Heart right ventricle (tissue), 16 donors: ENCODE measurements around the gene SLC9A5. TPM values are rescaled to one million over a fixed set of nuclear protein-coding genes. Genes with fewer than 3 reads are reported as not detected.
A peak's percentile ranks its signal among the peaks of the same experiment; 100 is the strongest.

Experiments used
- ATAC-seq, 8 donors: fragments of 200-7000 bp; cut with Tn5 transposase; one replicate each; pipeline ENCODE4 v1.9.1; 2020; ENCODE audit warnings: mild to moderate bottlenecking in 8 of 8, moderate library complexity in 8 of 8, moderate number of reproducible peaks in 1 of 8
- DNase-seq, 2 donors: peaks; one replicate each; pipeline ENCODE4 v3.0.0-alpha.2; 2020
- H3K27ac ChIP-seq, 10 donors: fragments of 200-600 bp; sonication (generic) in 2 of 10; one replicate each; pipeline versions ENCODE4 v1.5.0 to v1.8.0; 2020 to 2022; ENCODE audit warnings: mild to moderate bottlenecking in 3 of 10
- H3K27me3 ChIP-seq, 7 donors: fragments of 200-600 bp; one replicate each; pipeline ENCODE4 v1.8.0; 2021 to 2022; ENCODE audit warnings: mild to moderate bottlenecking in 2 of 7
- H3K36me3 ChIP-seq, 9 donors: fragments of 200-600 bp; sonication (generic) in 1 of 9; one replicate each; pipeline versions ENCODE4 v1.5.0 to v1.8.0; 2020 to 2022; ENCODE audit warnings: mild to moderate bottlenecking in 2 of 9
- H3K4me1 ChIP-seq, 9 donors: fragments of 200-600 bp; sonication (generic) in 1 of 9; one replicate each; pipeline versions ENCODE4 v1.5.0 to v1.8.0; 2020 to 2022; ENCODE audit warnings: mild to moderate bottlenecking in 4 of 9
- H3K4me3 ChIP-seq, 10 donors: fragments of 200-600 bp; sonication (generic) in 2 of 10; one replicate each; pipeline versions ENCODE4 v1.5.0 to v1.8.0; 2020 to 2022; ENCODE audit warnings: mild to moderate bottlenecking in 7 of 10, moderate library complexity in 2 of 10
- H3K9me3 ChIP-seq, 11 donors: fragments of 200-600 bp in 10 of 11; sonication (generic) in 2 of 11; one replicate each; pipeline versions ENCODE4 v1.5.0 to v1.8.0; 2013 to 2022; ENCODE audit warnings: mild to moderate bottlenecking in 2 of 11, control low read depth in 1 of 11, moderate library complexity in 1 of 11
- WGBS, 2 donors: extraction: QIAGEN DNeasy Blood & Tissue Kit; methylation state at CpG; one replicate each; pipeline ENCODE4 v1.1.7; 2013; ENCODE audit warnings: inconsistent platforms in 1 of 2; 5-methylcytosine and 5-hydroxymethylcytosine counted together
- intact Hi-C, 10 donors: fragments of 100-400 bp; cut with DNase I; formaldehyde crosslinking; loops; one replicate each; pipeline versions ENCODE4 v1.11.1 to v1.14.2; 2022
- long read RNA-seq, 3 donors: library from polyadenylated mRNA; unstranded; transcript quantifications; one replicate each; pipeline ENCODE4 v2.0.0, GENCODE V29; 2020 to 2021
- polyA plus RNA-seq, 2 donors: library from polyadenylated mRNA; stranded (reverse); fragments of 200-250 nt; gene quantifications; one replicate each; pipeline ENCODE4 v1.2.3, GENCODE V29; 2013
- total RNA-seq, 10 donors: library from RNA; stranded (reverse); fragmentation: NEBNext Ultra II Directional in 3 of 10; extraction: Animal tissue kit (Norgen Biotek cat#: 25700) in 3 of 10; gene quantifications; one replicate each; pipeline versions ENCODE4 v1.2.1 to v1.2.4, GENCODE V29; 2021 to 2023
- TF ChIP-seq, protein P1 (sequence below), 9 donors: fragments of 200-600 bp; sonication (generic) in 2 of 9; IDR thresholded peaks; one replicate each; pipeline versions ENCODE4 v1.5.0 to v1.8.0; 2021 to 2022; ENCODE audit warnings: antibody characterized with exemption in 9 of 9, mild to moderate bottlenecking in 5 of 9, moderate library complexity in 1 of 9
- donor health status: Arrhythmogenic right ventricular cardiomyopathy.
- donor health status: ischemic (EF 13 %, LVEDD 7.1; RV severe dilation, severe dysfunction).
- donor health status: healthy with polysubstance abuse.
- donor health status: DM: no; HTN: yes; CAD: no.
- donor health status: DM: no; HTN: no; CAD: no.
- donor health status: ischemic (EF 25% LVEDD 6.9; RV normal size, moderate dysfunction).
- donor health status: ischemic (EF 25% LVEDD 5.7; RV mildly dilated, moderate dysfunction).
- donor health status: healthy.
- donor health status: DM: yes; HTN: yes; CAD: no.
- donor health status: Ischemic cardiomyopathy.
- donor health status: ischemic (EF 35%, LVEDD 5.7; RV mildly dilated, moderate dysfunction).
- donor health status: nonischemic (EF 11% LVEDD 7.7; RV severe dilation, severe dysfunction).
- donor health status: DM: yes; HTN: yes; CAD: no.
- donor health status: PGD.
- donor health status: ischemic (EF 29% LVEDD 5.4; RV normal size, mild dysfunction).
- donor health status: nonischemic (EF 23%, LVEDD 6.1; RV moderate dilation, normal function).

Gene SLC9A5, protein sequence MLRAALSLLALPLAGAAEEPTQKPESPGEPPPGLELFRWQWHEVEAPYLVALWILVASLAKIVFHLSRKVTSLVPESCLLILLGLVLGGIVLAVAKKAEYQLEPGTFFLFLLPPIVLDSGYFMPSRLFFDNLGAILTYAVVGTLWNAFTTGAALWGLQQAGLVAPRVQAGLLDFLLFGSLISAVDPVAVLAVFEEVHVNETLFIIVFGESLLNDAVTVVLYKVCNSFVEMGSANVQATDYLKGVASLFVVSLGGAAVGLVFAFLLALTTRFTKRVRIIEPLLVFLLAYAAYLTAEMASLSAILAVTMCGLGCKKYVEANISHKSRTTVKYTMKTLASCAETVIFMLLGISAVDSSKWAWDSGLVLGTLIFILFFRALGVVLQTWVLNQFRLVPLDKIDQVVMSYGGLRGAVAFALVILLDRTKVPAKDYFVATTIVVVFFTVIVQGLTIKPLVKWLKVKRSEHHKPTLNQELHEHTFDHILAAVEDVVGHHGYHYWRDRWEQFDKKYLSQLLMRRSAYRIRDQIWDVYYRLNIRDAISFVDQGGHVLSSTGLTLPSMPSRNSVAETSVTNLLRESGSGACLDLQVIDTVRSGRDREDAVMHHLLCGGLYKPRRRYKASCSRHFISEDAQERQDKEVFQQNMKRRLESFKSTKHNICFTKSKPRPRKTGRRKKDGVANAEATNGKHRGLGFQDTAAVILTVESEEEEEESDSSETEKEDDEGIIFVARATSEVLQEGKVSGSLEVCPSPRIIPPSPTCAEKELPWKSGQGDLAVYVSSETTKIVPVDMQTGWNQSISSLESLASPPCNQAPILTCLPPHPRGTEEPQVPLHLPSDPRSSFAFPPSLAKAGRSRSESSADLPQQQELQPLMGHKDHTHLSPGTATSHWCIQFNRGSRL
- total RNA-seq (1 to 10 TPM in 6 of 10 donors, under 1 TPM in 4; 0.71 to 2.4 (median 1.0) TPM), polyA plus RNA-seq (1 to 10 TPM in 1 of 2 donors, under 1 TPM in 1; 0.26 to 1.5 TPM)
- long read RNA-seq, donor 1, partial matches to known transcripts: 0 of 3 reads
- long read RNA-seq, donor 1, other reads (novel, unspliced or antisense): 3 of 3 reads
- long read RNA-seq, donor 2, partial matches to known transcripts: 2 of 9 reads
- long read RNA-seq, donor 2, other reads (novel, unspliced or antisense): 4 of 9 reads
- long read RNA-seq, donor 3, partial matches to known transcripts: 0 of 1 reads
- long read RNA-seq, donor 3, other reads (novel, unspliced or antisense): 1 of 1 reads

DNA sequence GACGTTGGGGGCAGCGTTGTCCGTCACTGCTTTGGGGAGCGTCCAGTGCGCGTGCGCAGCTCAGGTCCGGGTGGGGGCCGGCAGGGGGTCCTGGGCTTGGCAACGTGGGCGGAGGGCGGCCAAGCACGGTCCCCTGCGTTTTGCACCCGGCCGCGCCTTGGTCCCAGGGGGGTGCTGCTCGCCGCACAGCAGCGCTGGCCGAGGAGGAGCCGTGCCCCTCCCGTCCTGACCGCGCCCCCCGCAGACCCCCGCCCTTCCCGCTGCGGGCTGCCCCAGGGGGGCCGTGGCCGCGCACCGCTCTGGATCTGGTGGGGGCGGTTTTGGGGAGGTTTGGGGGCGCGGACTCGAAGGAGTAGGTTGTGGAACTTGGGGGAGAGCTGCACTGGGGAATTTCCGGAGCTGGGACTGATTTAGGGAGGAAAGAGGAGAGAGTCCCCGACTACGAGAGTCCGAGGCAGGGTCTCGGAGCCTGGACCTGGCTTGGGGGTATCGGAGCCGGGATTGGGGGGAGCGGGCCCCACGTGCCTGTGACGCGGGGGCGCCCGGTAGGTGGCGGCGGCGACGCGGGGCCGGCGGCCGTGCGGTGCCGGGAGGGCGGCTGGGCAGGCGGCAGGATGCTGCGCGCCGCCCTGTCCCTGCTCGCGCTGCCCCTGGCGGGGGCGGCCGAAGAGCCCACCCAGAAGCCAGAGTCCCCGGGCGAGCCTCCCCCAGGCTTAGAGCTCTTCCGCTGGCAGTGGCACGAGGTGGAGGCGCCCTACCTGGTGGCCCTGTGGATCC lies at the start of gene SLC9A5:
SLC9A5 (plus strand) TSS at position 579 of the 777 bp plus-strand sequence; CDS start at position 615, 36 bp downstream.
- ATAC-seq (no peak), DNase-seq (peak in 1 of 2 donors; percentile 57)
- H3K36me3 ChIP-seq: no peaks in the 10 kb centered on the region
- intact Hi-C loops: loop anchor here in 2 of 10 donors (5.0 kb wide), 2 partner anchors 56 to 66 kb away; partner anchors contain the start of genes E2F4 (in 1 of the 2), EXOC3L1 (in 1 of the 2) and MATCAP1 (in 1 of the 2)
- WGBS, 2 donors: 1% methylated on average over 73 to 75 of the region's 75 CpGs
- peaks cover 16 to 55% (median 43%) of the 10 kb centered on the region in 9 donors for H3K4me1 ChIP-seq
- TF ChIP-seq, protein P1, sequence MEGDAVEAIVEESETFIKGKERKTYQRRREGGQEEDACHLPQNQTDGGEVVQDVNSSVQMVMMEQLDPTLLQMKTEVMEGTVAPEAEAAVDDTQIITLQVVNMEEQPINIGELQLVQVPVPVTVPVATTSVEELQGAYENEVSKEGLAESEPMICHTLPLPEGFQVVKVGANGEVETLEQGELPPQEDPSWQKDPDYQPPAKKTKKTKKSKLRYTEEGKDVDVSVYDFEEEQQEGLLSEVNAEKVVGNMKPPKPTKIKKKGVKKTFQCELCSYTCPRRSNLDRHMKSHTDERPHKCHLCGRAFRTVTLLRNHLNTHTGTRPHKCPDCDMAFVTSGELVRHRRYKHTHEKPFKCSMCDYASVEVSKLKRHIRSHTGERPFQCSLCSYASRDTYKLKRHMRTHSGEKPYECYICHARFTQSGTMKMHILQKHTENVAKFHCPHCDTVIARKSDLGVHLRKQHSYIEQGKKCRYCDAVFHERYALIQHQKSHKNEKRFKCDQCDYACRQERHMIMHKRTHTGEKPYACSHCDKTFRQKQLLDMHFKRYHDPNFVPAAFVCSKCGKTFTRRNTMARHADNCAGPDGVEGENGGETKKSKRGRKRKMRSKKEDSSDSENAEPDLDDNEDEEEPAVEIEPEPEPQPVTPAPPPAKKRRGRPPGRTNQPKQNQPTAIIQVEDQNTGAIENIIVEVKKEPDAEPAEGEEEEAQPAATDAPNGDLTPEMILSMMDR (IDR thresholded peaks at IDR 0.05): peak in 4 of 9 donors; percentile 21 to 47 (median 28)
- peak within 1 kb of the TSS; percentile 55 to 97 (median 84) for H3K4me3 ChIP-seq
- no peaks in the 10 kb centered on the region for H3K9me3 ChIP-seq
- peak within 1 kb of the TSS in 7 of 10 donors; percentile 37 to 99 (median 96) for H3K27ac ChIP-seq
- H3K27me3 ChIP-seq: peaks cover 0 to 34% (median 0%) of the 10 kb centered on the region in 7 donors

DNA sequence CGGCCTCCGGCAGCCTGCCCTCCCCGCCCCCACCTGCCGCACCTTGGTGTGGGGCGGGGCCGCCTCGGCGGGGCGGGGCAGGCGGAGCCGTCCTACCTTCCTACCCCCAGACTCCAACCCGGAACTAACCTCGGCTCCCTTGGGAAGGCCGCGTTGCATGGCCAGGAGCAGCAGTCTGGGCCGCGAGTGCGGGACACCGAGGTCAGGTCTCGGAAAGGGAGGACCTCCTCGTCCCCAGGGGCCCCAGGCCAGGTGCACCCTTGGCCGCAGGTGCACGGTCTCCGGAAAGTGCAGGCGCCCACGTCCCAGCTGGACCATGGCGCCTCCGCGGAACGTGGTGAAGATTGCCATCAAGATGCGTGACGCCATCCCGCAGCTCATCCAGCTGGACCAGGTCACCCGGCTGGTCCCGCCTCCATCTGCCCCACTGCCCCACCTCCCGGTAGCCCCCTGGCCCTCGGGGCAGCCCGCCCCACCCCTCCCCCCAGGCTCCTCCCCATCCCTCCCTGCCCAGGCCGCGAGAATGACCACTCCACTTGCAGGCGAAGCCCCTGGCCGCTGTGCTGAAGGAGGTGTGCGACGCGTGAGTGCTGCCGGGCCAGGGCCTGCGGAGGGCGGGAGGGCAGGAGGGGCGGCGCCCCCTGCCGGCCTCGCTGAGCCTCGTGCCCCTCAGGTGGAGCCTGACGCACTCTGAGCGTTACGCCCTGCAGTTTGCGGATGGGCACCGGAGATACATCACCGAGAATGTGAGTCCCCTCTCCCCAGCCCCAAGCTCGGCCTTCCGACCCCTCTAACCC lies 49.6 kb upstream of the SLC9A5 start, which contains the start of gene ELMO3:
ELMO3 (plus strand) TSS at position 121 of the 797 bp plus-strand sequence; CDS start at position 317, 196 bp downstream.
- no peaks in the 10 kb centered on the region for H3K9me3 ChIP-seq
- peaks cover 0 to 36% (median 11%) of the 10 kb centered on the region in 9 donors for H3K4me1 ChIP-seq
- H3K27ac ChIP-seq: no peak within 1 kb of the TSS
- TF ChIP-seq, protein P1 (IDR thresholded peaks at IDR 0.05): peak in 8 of 9 donors; percentile 14 to 48 (median 30)
- intact Hi-C loops: no loop called here
- no peak within 1 kb of the TSS for H3K4me3 ChIP-seq
- H3K27me3 ChIP-seq: no peaks in the 10 kb centered on the region
- WGBS, 2 donors: 50 to 59% methylated on average over 58 to 61 of the region's 61 CpGs
- DNase-seq (no peak), ATAC-seq (peak in 7 of 8 donors; percentile 5 to 21 (median 12))
- peaks cover 3 to 97% (median 43%) of the 10 kb centered on the region in 9 donors for H3K36me3 ChIP-seq

DNA sequence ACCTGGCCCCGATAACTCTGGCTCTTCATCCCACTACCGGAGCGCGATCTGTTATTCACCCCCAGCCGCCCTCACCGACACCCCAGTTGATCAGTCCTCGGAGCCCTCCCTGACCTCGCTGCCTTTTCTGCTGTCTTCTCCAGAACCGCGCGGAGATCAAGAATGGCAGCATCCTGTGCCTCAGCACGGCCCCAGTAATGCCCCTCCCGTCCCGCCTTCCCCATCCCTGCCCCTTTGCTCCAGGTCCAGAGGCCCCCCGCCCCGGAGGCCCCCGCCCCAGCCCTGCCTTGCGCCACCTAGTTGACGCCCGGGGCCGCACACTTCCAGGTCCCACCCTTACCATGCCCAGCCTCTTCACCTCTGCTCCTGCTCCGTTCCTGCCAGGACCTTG lies 49.0 kb upstream of the SLC9A5 start:
- H3K9me3 ChIP-seq: no peaks in the 10 kb centered on the region
- peaks cover 3 to 93% (median 37%) of the 10 kb centered on the region in 9 donors for H3K36me3 ChIP-seq
- TF ChIP-seq, protein P1 (IDR thresholded peaks at IDR 0.05): peak in 1 of 9 donors; percentile 18
- no peak for DNase-seq
- H3K27ac ChIP-seq: no peak overlapping the region
- H3K4me1 ChIP-seq: peaks cover 0 to 30% (median 11%) of the 10 kb centered on the region in 9 donors
- WGBS, 2 donors: 43 to 50% methylated on average over 22 of the region's 22 CpGs
- ATAC-seq: peak in 3 of 8 donors; percentile 4 to 15 (median 7)
- H3K4me3 ChIP-seq: no peak overlapping the region
- H3K27me3 ChIP-seq: no peaks in the 10 kb centered on the region
- intact Hi-C loops: no loop called here
